NCI-H1436 treated with DMSO at 0.1 percent for 48 hours (cell line): ENCODE results near the gene FAM98A.

ENCODE experiments used
- DNase-seq: peaks from one replicate; lab custom pipeline; 2025; lab: John Stamatoyannopoulos, UW

FAM98A gene

GRCh38 chr2:33597026-33597425, 2.1 kb downstream of the FAM98A start:
- no peak for DNase-seq

- no peak for DNase-seq
Observed at GRCh38 chr2:33595385-33595784, 3.7 kb downstream of the FAM98A start.

GRCh38 chr2:33589444-33589843, 9.7 kb downstream of the FAM98A start:
- no peak for DNase-seq

- DNase-seq, result no peak
Observed at GRCh38 chr2:33588232-33588631, 10.9 kb downstream of the FAM98A start.

GRCh38 chr2:33586766-33587165, 12.3 kb downstream of the FAM98A start:
- no peak for DNase-seq

- no peak for DNase-seq
Observed at GRCh38 chr2:33583194-33583938, 15.7 kb downstream of the FAM98A start.

GRCh38 chr2:33581872-33582271, 17.2 kb downstream of the FAM98A start:
- DNase-seq, result no peak

GRCh38 chr2:33579227-33579626, 19.9 kb downstream of the FAM98A start:
- DNase-seq, result no peak

GRCh38 chr2:33577668-33578067, 21.4 kb downstream of the FAM98A start:
- DNase-seq, result no peak

- no peak for DNase-seq
Observed at GRCh38 chr2:33577084-33577483, 22.0 kb downstream of the FAM98A start.

- no peak for DNase-seq
Observed at GRCh38 chr2:33573657-33574056, 25.4 kb downstream of the FAM98A start.

GRCh38 chr2:33570681-33571080, 28.4 kb downstream of the FAM98A start:
- no peak for DNase-seq

- no peak for DNase-seq
Observed at GRCh38 chr2:33561872-33562271, 37.2 kb downstream of the FAM98A start.

- no peak for DNase-seq
Observed at GRCh38 chr2:33560017-33560416, 39.1 kb downstream of the FAM98A start.

- no peak for DNase-seq
Observed at GRCh38 chr2:33559328-33559727, 39.8 kb downstream of the FAM98A start.

GRCh38 chr2:33555681-33556080, 43.4 kb downstream of the FAM98A start:
- DNase-seq, result no peak

GRCh38 chr2:33552758-33553461, 46.2 kb downstream of the FAM98A start:
- DNase-seq, result no peak

- no peak for DNase-seq
Observed at GRCh38 chr2:33550206-33550605, 48.9 kb downstream of the FAM98A start.

GRCh38 chr2:33541243-33541642, 57.9 kb downstream of the FAM98A start:
- no peak for DNase-seq

GRCh38 chr2:33535421-33535820, 63.7 kb downstream of the FAM98A start:
- no peak for DNase-seq
